ENCODE measurements around the gene CX3CL1. TPM values are rescaled to one million over a fixed set of nuclear protein-coding genes. Genes with fewer than 3 reads are reported as not detected.

Gene CX3CL1
- polyA plus RNA-seq, 1 donor (not counting 4 experiments of a cell fraction or from before 2014, with no cell fraction given), result 0.47 TPM

DNA sequence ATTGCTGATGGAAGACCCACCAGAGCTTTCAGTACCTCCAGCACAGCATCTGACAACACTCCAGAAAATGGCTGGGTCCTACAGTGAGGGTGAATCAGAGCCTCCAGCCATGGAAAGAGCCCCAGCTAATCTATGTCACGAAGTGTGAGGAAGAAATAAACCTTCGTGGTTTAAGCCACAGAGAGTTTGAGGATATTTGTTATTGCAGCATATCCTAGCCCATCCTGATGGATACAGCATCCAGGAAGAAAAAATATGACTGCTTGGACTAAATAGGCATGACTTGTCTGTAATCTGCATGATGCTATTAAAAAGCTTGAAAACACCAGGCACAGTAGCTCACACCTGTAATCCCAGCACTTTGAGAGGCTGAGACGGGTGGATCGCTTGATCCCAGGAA, 19.0 kb downstream of the CX3CL1 start:
- no peak for FAIRE-seq

DNA sequence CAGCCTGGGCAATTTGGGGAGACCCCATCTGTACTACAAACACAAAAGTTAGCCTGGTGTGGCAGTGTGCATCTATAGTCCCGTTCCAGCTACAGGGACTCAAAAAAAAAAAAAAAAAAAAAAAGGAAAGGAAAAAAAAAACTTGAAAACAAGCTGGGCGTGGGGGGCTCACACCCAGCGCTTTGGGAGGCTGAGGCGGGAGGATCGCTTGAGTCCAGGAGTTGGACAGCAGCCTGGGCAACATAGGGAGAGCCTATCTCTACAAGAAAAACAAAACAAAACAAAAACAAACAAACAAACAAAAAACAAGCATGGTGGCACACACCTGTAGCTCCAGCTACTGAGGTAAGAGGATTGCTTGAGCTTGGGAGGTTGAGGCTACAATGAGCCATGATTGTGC, 19.4 kb downstream of the CX3CL1 start:
- Histone ChIP-seq H3K36me3 (ENCODE audit: control insufficient read depth in 2 of 2, extremely low read depth in 1 of 2, insufficient read depth in 2 of 2, low read length in 2 of 2) (no peaks in the 10 kb centered on the region), H3K79me2 (ENCODE audit: control insufficient read depth, insufficient read depth, low read length) (no peaks in the 10 kb centered on the region), H3K9me1 (ENCODE audit: control insufficient read depth, extremely low read depth, insufficient read depth, low read length) (peaks cover 2% of the 10 kb centered on the region), H3K4me1 (ENCODE audit: control insufficient read depth, extremely low read depth, insufficient read depth, low read length) (peaks cover 17% of the 10 kb centered on the region), H3K27ac (ENCODE audit: control insufficient read depth, insufficient read depth, low read length) (no peak overlapping the region), H3K27me3 (ENCODE audit: control insufficient read depth, extremely low read depth, insufficient read depth, low read length) (peaks cover 11% of the 10 kb centered on the region), H2AFZ (ENCODE audit: control insufficient read depth, low read length) (no peak overlapping the region), H3K4me2 (ENCODE audit: control insufficient read depth, extremely low read depth, insufficient read depth, low read depth, low read length) (no peak overlapping the region), H3K9ac (ENCODE audit: control insufficient read depth, extremely low read depth, insufficient read depth, low read length) (no peak overlapping the region), H3K4me3 (ENCODE audit: control insufficient read depth in 2 of 3, extremely low read depth in 1 of 3, insufficient read depth in 2 of 3, low read depth in 1 of 3, low read length in 3 of 3) (no peak overlapping the region), H3K9me3 (ENCODE audit: control insufficient read depth, low read depth, low read length) (no peaks in the 10 kb centered on the region), H4K20me1 (ENCODE audit: control insufficient read depth, extremely low read depth, insufficient read depth, low read length) (no peaks in the 10 kb centered on the region)
- TF ChIP-seq EZH2 (IDR thresholded peaks at IDR 0.05; ENCODE audit: low read length), result no peak
- TF ChIP-seq, protein P1, sequence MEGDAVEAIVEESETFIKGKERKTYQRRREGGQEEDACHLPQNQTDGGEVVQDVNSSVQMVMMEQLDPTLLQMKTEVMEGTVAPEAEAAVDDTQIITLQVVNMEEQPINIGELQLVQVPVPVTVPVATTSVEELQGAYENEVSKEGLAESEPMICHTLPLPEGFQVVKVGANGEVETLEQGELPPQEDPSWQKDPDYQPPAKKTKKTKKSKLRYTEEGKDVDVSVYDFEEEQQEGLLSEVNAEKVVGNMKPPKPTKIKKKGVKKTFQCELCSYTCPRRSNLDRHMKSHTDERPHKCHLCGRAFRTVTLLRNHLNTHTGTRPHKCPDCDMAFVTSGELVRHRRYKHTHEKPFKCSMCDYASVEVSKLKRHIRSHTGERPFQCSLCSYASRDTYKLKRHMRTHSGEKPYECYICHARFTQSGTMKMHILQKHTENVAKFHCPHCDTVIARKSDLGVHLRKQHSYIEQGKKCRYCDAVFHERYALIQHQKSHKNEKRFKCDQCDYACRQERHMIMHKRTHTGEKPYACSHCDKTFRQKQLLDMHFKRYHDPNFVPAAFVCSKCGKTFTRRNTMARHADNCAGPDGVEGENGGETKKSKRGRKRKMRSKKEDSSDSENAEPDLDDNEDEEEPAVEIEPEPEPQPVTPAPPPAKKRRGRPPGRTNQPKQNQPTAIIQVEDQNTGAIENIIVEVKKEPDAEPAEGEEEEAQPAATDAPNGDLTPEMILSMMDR (optimal IDR thresholded peaks at IDR 0.05 in 1 of 3, IDR thresholded peaks at IDR 0.05 in 1 of 3, conservative IDR thresholded peaks at IDR 0.05 in 1 of 3; ENCODE audit: extremely low read depth in 1 of 3, insufficient read depth in 2 of 3, low read length in 3 of 3), result no peak
- dilution Hi-C loops (cut with MboI; ENCODE audit: extremely low pct_ligation_motif_present, low sequenced_read_pairs), result no loop called here
- no peak for FAIRE-seq
- no peak for DNase-seq (ENCODE audit: low read depth, low spot score)

More for the DNA sequence above, 19.0 kb downstream of the CX3CL1 start:
- no peaks in the 10 kb centered on the region for H3K79me2 ChIP-seq (ENCODE audit: control insufficient read depth, insufficient read depth, low read length)
- peaks cover 17% of the 10 kb centered on the region for H3K4me1 ChIP-seq (ENCODE audit: control insufficient read depth, extremely low read depth, insufficient read depth, low read length)
- no peaks in the 10 kb centered on the region for H3K9me3 ChIP-seq (ENCODE audit: control insufficient read depth, low read depth, low read length)
- no peak overlapping the region for H3K4me3 ChIP-seq (ENCODE audit: control insufficient read depth in 2 of 3, extremely low read depth in 1 of 3, insufficient read depth in 2 of 3, low read depth in 1 of 3, low read length in 3 of 3)
- H3K36me3 ChIP-seq (ENCODE audit: control insufficient read depth in 2 of 2, extremely low read depth in 1 of 2, insufficient read depth in 2 of 2, low read length in 2 of 2), result no peaks in the 10 kb centered on the region
- no peak for DNase-seq (ENCODE audit: low read depth, low spot score)
- H3K9ac ChIP-seq (ENCODE audit: control insufficient read depth, extremely low read depth, insufficient read depth, low read length), result no peak overlapping the region
- no peaks in the 10 kb centered on the region for H4K20me1 ChIP-seq (ENCODE audit: control insufficient read depth, extremely low read depth, insufficient read depth, low read length)
- dilution Hi-C loops (cut with MboI; ENCODE audit: extremely low pct_ligation_motif_present, low sequenced_read_pairs), result no loop called here
- H3K4me2 ChIP-seq (ENCODE audit: control insufficient read depth, extremely low read depth, insufficient read depth, low read depth, low read length), result no peak overlapping the region
- peaks cover 11% of the 10 kb centered on the region for H3K27me3 ChIP-seq (ENCODE audit: control insufficient read depth, extremely low read depth, insufficient read depth, low read length)
- no peak overlapping the region for H3K27ac ChIP-seq (ENCODE audit: control insufficient read depth, insufficient read depth, low read length)
- peaks cover 2% of the 10 kb centered on the region for H3K9me1 ChIP-seq (ENCODE audit: control insufficient read depth, extremely low read depth, insufficient read depth, low read length)
- TF ChIP-seq EZH2 (IDR thresholded peaks at IDR 0.05; ENCODE audit: low read length), result no peak
- TF ChIP-seq, protein P1 (optimal IDR thresholded peaks at IDR 0.05 in 1 of 3, IDR thresholded peaks at IDR 0.05 in 1 of 3, conservative IDR thresholded peaks at IDR 0.05 in 1 of 3; ENCODE audit: extremely low read depth in 1 of 3, insufficient read depth in 2 of 3, low read length in 3 of 3), result no peak
- H2AFZ ChIP-seq (ENCODE audit: control insufficient read depth, low read length), result no peak overlapping the region

Data from keratinocyte (primary cell).